GM19438 (cell line): ENCODE results near the gene ATP7B.
"Not testable (repeated sequence)": the region's sequence is repeated elsewhere in the genome, so short reads cannot be mapped to it uniquely, and the experiment has no call there.

Experiments
- ATAC-seq: cut with Tn5 transposase; IDR thresholded peaks from one replicate; pipeline ENCODE4 v1.9.1; 2021; ENCODE audit warnings: low read depth; ENCODE audit not compliant: unreplicated experiment

The ATP7B gene

GRCh38 chr13:52009946-52010345 lies 1.3 kb downstream of the ATP7B start:
- no peak for ATAC-seq

DNA sequence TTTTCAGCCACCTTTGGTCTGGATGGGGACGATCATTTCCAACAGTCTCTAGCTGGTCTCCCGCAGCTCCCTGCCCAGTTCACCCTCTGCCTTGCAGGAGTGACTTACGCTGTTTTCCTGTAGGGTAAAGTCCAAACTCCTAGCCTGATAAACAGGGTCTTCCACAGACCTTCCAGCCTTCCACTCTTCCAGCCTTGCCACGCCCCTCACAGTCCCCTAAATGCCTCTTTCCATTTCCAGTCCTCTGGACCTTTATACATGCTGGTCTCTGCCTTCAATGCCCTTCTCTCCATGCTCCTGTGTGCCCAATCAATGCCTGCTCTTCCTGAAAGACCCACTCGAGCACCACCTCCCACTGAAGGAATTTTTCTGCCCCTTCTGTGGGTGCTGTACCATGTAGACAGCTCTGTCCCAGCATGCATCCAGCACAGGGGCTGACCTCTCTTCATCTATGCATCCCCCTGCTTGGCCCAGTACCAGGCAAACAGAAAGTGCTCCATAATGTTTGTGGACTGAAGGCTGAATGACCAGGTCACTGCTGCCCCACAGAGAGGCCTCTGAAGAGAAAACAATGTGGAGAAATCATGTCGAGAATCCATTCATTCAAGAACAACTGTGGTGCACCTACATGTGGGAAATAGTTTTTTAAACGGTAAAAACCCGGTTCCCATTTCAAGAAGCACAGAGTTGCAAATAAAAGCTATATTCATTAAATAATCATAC lies 4.6 kb downstream of the ATP7B start:
- ATAC-seq = no peak

GRCh38 chr13:52005841-52006522 lies 5.3 kb downstream of the ATP7B start:
- no peak for ATAC-seq

GRCh38 chr13:52004511-52005170 lies 6.6 kb downstream of the ATP7B start:
- ATAC-seq = no peak

- ATAC-seq = no peak
These were observed 7.7 kb downstream of the ATP7B start for GRCh38 chr13:52003541-52003940.

DNA sequence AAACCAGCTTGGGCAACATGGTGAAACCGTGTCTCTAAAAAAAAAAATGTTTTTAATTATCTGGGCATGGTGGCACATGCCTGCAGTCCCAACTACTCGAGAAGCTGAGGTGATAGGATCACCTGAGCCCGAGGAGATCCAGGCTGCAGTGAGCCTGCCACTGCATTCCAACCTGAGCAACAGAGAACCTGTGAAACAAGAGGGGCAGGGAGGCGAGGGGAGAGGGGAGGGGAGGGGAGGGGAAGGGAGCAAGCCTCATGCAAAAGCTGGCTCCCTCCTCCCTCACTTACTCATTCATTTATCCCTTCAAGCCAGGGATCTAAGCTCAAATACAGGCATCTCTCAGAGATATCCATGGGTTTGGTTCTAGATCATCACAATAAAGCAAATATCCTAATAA lies 8.9 kb downstream of the ATP7B start:
- no peak for ATAC-seq

DNA sequence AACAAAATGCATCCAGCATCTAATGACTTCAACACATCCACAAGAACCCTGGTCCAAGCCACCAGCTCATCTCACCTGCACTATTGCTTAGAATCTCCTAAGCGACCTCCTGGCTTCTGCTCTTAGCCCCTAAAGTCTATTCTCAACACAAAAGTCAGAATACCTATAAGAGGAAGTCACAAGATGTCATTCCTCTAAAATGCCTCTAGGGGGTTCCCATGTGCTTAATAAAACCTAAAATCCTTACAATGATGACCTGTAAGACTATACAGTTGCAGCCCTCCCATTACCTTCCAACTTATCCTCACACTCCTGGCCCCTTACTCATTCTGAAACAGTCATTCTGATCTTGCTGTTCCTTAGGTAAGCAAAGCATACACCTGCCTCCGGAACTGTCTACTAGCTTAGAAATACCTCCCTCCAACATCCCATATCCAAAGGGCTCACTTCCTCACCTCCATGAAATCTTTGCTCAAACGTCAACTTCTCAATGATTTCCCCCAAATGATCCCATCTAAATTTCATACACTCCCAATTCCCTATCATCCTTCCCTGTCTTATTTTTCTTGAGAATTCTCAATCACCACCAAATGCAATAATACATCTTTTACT lies 10.0 kb downstream of the ATP7B start:
- ATAC-seq = peak; percentile 64

GRCh38 chr13:51999921-52000320 lies 11.3 kb downstream of the ATP7B start:
- ATAC-seq = no peak

- no peak for ATAC-seq
These were observed 11.7 kb downstream of the ATP7B start for GRCh38 chr13:51999510-51999911.

GRCh38 chr13:51998723-51999509 lies 12.3 kb downstream of the ATP7B start:
- ATAC-seq = no peak

- no peak for ATAC-seq
These were observed 13.5 kb downstream of the ATP7B start for GRCh38 chr13:51997641-51998330.

GRCh38 chr13:51997186-51997585 lies 14.1 kb downstream of the ATP7B start:
- no peak for ATAC-seq

- no peak for ATAC-seq
These were observed 14.6 kb downstream of the ATP7B start for GRCh38 chr13:51996641-51997040.

DNA sequence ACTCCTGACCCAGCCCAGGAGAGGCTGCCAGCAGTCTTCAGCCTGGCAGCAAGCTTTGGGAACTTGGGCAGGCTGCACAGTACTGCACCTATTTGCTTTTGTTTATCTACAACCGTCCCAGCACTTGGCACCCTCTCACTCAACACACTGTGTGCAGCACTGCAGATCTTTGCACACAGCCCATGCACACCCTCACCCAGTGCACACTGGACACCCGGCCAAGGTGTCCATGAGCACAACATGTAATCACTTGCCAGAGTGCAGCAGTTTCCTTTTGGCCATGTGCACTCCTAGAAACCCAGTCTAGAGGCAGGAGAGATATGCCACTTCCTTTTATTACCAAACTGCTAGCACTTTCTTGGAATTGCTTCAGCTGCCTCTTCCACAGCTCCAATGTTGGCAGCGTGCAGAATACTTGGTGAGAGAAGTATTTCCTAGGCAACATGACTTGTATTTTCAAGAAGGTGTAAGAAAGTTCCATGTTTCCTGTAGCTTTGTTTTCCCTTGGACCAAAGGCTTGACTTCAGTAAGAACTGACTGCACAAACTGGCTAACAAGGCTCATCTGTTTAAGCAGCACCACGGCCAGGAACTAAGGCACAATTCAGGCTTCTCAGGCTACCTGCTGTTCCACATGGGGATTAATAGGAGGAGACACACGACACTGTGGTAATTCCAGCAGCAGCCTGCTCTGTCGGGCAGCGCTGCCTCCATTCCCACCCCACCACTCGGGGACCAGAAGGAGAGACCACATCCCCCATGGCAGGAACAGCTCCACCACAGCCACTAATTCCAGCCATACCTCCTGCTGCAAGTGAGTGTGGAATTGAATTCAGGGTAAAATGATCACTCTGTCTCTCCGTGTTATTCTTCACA lies 15.3 kb downstream of the ATP7B start:
- no peak for ATAC-seq

DNA sequence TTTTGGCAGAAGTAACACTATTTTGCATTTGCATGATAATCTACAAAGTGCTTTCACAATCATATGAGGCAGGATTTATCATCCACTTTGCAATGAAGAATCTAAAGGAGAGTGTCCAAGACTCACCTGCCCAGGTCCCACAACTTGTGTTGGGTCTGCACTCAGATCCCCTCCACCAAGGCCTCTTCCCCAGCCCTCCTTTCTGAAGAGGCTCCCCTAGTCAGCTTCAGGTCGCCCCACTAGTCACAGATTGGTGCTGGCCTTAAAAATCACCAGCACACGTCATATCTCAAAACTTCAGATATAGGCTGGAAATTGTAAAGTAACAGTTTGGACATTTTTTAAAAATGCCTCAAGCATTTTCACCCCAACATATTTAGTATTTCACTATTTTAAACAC lies 17.5 kb downstream of the ATP7B start:
- ATAC-seq = no peak

DNA sequence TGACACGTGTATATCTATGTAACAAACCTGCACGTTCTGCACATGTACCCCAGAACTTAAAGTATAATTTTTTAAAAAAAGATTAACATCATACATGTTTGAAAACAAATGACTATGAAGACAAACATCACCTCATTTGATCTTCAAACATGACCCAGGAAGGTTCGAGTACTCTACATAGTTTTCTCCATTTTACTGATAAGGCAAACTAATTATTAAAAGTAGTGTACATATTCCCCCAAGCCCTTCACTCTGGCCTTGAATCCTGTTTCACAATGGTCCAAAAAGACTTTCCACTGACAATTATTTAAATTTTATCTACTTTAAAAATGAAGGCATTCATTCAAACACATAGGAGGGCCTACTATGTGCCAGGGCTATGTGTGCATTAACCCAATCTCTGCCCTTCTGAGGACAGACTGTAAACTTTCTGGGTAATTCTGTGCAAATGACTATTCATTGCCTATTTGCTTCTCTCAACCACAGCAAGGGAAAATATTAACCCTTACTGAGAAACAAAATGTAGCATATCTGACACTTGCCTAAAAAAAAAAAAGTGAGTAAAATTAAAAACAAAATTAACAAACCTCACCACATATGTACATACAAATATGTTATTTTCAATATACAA lies 22.1 kb downstream of the ATP7B start:
- no peak for ATAC-seq

DNA sequence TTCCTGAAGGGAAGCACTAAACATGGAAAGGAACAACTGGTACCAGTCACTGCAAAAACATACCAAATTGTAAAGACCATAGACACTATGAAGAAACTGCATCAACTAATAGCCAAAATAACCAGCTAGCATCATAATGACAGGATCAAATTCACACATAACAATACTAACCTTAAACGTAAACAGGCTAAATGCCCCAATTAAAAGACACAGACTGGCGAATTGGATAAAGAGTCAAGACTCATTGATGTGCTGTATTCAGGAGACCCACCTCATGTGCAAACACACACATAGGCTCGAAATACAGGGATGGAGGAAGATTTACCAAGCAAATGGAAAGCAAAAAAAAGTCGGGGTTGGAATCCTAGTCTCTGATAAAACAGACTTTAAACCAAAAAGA lies 26.3 kb downstream of the ATP7B start:
- not testable (repeated sequence) for ATAC-seq

DNA sequence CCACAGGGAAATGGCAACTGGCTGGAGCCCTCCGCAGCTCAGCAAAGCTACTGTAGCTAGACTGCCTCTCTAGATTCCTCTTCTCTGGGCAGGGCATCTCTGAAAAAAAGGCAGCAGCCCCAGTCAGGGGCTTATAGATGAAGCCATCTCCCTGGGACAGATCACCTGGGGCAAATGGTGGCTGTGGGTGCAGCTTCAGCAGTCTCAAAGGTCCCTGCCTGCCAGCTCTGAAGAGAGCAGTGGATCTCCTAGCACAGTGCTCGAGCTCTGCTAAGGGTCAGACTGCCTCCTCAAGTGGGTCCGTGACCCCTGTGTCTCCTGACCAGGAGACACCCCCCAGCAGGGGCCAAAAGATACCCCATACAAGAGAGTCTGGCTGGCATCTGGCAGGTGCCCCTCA lies 28.0 kb downstream of the ATP7B start:
- not testable (repeated sequence) for ATAC-seq

GRCh38 chr13:51981355-51981754 lies 29.9 kb downstream of the ATP7B start:
- no peak for ATAC-seq
